Right ventricle myocardium inferior (tissue), 1 donor: ENCODE data around the gene PRPSAP1. TPM values are rescaled to one million over a fixed set of nuclear protein-coding genes. Genes with fewer than 3 reads are reported as not detected.
"Not testable (repeated sequence)": the region's sequence is repeated elsewhere in the genome, so short reads cannot be mapped to it uniquely, and the experiment has no call there.

ENCODE experiments used
- ATAC-seq: fragments of 200-7000 bp; cut with Tn5 transposase; one replicate; pipeline ENCODE4 v1.9.1; 2020; ENCODE audit warnings: mild to moderate bottlenecking, moderate library complexity
- DNase-seq: peaks from one replicate; pipeline ENCODE4 v3.0.0; 2021; ENCODE audit errors: missing footprints
- intact Hi-C: fragments of 100-400 bp; cut with DNase I; formaldehyde crosslinking; loops from one replicate; pipeline ENCODE4 v1.11.0; 2022
- total RNA-seq: library from RNA; stranded (reverse); fragmentation: NEBNext Ultra II Directional; extraction: Animal tissue kit (Norgen Biotek cat#: 25700); gene quantifications from one replicate; pipeline ENCODE4 v1.2.1, GENCODE V29; 2021
- donor health status: DM: no; HTN: yes; CAD: no; lungs with severe emphysema.

The PRPSAP1 gene
- total RNA-seq, 1 donor from 2014 or later = 35.9 TPM

GRCh38 chr17:76341301-76341700 lies 12.4 kb downstream of the PRPSAP1 start:
- ATAC-seq = no peak
- DNase-seq = no peak
- intact Hi-C loops = no loop called here

GRCh38 chr17:76337413-76337777 lies 16.3 kb downstream of the PRPSAP1 start:
- no peak for DNase-seq
- no peak for ATAC-seq
- intact Hi-C loops = no loop called here

- no peak for DNase-seq
- intact Hi-C loops = no loop called here
- ATAC-seq = no peak
These were observed 16.8 kb downstream of the PRPSAP1 start for GRCh38 chr17:76336756-76337412.

GRCh38 chr17:76335716-76336381 lies 17.9 kb downstream of the PRPSAP1 start:
- ATAC-seq (no peak), DNase-seq (no peak)
- intact Hi-C loops = no loop called here

- ATAC-seq = no peak
- DNase-seq = no peak
- intact Hi-C loops = no loop called here
These were observed 19.8 kb downstream of the PRPSAP1 start for GRCh38 chr17:76333673-76334505.

GRCh38 chr17:76331083-76331482 lies 22.6 kb downstream of the PRPSAP1 start:
- ATAC-seq = no peak
- intact Hi-C loops = no loop called here
- no peak for DNase-seq

GRCh38 chr17:76329664-76330063 lies 24.1 kb downstream of the PRPSAP1 start:
- no peak for DNase-seq
- ATAC-seq = no peak
- intact Hi-C loops = no loop called here

GRCh38 chr17:76327696-76328095 lies 26.0 kb downstream of the PRPSAP1 start:
- ATAC-seq (no peak), DNase-seq (no peak)

GRCh38 chr17:76326306-76326705 lies 27.4 kb downstream of the PRPSAP1 start:
- ATAC-seq = no peak
- no peak for DNase-seq
- intact Hi-C loops = no loop called here

More at GRCh38 chr17:76327696-76328095, 26.0 kb downstream of the PRPSAP1 start:
- intact Hi-C loops = no loop called here

- ATAC-seq (no peak), DNase-seq (no peak)
- intact Hi-C loops = loop anchor here (5.0 kb wide), 1 partner anchor 34 kb away; the partner anchor contains the start of gene PRPSAP1
These were observed 35.1 kb downstream of the PRPSAP1 start for GRCh38 chr17:76318586-76318985.

GRCh38 chr17:76317535-76317934 lies 36.2 kb downstream of the PRPSAP1 start:
- intact Hi-C loops = loop anchor here (5.0 kb wide), 1 partner anchor 35 kb away; the partner anchor contains the start of gene PRPSAP1
- ATAC-seq (no peak), DNase-seq (no peak)

GRCh38 chr17:76314392-76315227 lies 39.1 kb downstream of the PRPSAP1 start:
- DNase-seq = no peak
- intact Hi-C loops = loop anchor here (5.0 kb wide), 1 partner anchor 38 kb away; the partner anchor contains the start of gene PRPSAP1
- no peak for ATAC-seq

- DNase-seq (no peak), ATAC-seq (no peak)
- intact Hi-C loops = no loop called here
These were observed 41.0 kb downstream of the PRPSAP1 start for GRCh38 chr17:76312735-76313134.

- intact Hi-C loops = loop anchor here (10.0 kb wide), 1 partner anchor 145 kb away; the partner anchor contains the start of gene UBE2O
- ATAC-seq = no peak
- DNase-seq = no peak
These were observed 44.3 kb downstream of the PRPSAP1 start for GRCh38 chr17:76309461-76309860.

GRCh38 chr17:76307966-76308338 lies 45.8 kb downstream of the PRPSAP1 start, which contains the start of gene QRICH2:
QRICH2 (minus strand) TSS chr17:76308276; CDS start chr17:76307998, 278 bp downstream.
- no peak for DNase-seq
- intact Hi-C loops = loop anchor here (10.0 kb wide), 1 partner anchor 147 kb away; the partner anchor contains the start of gene UBE2O
- no peak for ATAC-seq

GRCh38 chr17:76307299-76307965 lies 46.3 kb downstream of the PRPSAP1 start:
- intact Hi-C loops = loop anchor here (10.0 kb wide), 1 partner anchor 147 kb away; the partner anchor contains the start of gene UBE2O
- ATAC-seq (no peak), DNase-seq (no peak)

GRCh38 chr17:76305135-76305454 lies 48.6 kb downstream of the PRPSAP1 start:
- ATAC-seq = not testable (repeated sequence)

More at GRCh38 chr17:76305135-76305454, 48.6 kb downstream of the PRPSAP1 start:
- intact Hi-C loops = loop anchor here (2.0 to 10.0 kb wide), 2 partner anchors 94 to 150 kb away; partner anchors contain the start of gene UBE2O
- not testable (repeated sequence) for DNase-seq
